ENCODE data around the gene ATG4C. TPM values are rescaled to one million over a fixed set of nuclear protein-coding genes. Genes with fewer than 3 reads are reported as not detected.

The ATG4C gene
- polyA plus RNA-seq, 1 donor, result 7.9 TPM

GRCh38 chr1:62840555-62840954, 56.6 kb downstream of the ATG4C start:
- DNase-seq (ENCODE audit: low read depth), result no peak

DNA sequence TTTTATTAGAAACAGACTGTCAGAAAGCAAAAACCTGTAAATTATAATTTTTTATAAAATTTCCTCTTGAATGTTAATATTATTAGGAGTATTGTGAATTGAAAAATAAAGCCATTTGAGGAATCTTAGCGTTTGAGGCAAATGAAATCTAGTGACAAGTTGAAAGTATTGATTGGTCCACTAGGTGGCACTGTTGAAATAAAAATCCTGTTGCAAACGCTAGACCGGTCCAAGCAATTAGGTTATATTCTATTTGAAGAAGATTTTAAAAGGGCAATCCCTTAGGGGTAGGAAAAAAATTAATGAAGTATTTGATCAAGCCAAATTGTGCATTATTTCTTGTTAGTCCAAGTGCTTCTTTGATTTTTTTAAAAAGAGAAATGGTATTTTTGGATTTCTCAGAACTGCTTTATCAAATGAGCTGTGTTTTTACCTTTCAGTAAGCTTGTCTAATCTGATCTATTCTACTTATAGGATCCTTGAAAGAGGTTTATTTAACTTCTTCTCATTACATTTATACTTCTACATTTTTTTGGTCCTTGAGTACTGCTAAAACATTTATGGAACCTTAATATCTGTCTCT, 57.7 kb downstream of the ATG4C start:
- peak; percentile 50 for DNase-seq (ENCODE audit: low read depth)

GRCh38 chr1:62844030-62844429, 60.1 kb downstream of the ATG4C start:
- DNase-seq (ENCODE audit: low read depth), result no peak

DNA sequence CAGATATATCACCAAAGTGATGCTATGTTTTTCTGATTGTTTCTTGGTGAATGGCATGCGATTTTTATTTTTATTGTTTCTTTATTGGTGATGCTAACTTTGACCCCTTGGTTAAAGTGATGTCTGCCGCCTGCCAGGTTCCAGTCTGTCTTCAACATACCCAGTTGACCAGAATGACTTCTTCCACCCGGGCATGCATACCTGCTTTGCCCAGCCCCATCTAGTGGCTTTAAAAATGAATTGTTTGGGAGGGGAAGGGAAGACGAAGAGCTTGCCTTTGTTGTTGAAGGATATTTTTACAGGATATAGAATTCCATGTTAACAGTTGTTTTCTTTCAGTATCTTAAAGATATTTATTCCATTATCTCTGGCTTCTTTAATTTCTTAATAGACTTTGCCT, 65.1 kb downstream of the ATG4C start:
- DNase-seq (ENCODE audit: low read depth), result no peak

DNA sequence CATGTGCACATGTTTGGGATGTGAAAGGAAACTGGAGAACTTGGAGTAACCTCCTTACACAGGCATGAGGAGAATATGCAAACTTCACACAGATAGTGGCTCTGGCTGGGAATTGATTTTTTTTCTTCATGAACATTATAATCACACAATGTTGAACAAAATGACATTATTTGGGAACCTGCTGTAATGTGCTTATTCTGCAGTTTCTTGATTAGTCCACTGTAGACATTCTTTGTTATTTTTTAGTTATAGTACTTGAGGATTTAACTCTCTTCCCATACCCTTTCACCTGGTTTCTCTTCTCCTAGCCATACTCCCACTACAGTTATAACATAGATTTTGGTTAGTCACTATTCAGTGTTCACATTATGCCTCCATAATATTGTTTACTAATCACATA, 68.3 kb downstream of the ATG4C start:
- DNase-seq (ENCODE audit: low read depth), result no peak

DNA sequence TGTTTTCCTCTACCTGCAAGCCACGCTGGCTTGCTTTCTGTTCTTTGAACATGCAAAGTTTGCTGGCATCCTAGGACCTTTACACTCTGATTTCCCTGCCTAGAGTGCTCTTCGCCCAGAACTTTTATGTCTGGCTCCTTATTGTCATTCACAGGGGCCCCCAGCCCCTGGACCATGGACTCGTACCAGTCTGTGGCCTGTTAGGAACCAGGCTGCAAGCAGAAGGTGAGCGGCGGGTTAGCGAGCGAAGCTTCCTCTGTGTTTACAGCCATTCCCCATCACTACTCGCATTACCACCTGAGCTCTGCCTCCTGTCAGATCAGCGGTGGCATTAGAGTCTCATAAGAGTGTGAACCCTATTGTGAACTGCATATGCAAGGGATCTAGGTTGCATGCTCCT, 73.0 kb downstream of the ATG4C start:
- DNase-seq (ENCODE audit: low read depth), result no peak

DNA sequence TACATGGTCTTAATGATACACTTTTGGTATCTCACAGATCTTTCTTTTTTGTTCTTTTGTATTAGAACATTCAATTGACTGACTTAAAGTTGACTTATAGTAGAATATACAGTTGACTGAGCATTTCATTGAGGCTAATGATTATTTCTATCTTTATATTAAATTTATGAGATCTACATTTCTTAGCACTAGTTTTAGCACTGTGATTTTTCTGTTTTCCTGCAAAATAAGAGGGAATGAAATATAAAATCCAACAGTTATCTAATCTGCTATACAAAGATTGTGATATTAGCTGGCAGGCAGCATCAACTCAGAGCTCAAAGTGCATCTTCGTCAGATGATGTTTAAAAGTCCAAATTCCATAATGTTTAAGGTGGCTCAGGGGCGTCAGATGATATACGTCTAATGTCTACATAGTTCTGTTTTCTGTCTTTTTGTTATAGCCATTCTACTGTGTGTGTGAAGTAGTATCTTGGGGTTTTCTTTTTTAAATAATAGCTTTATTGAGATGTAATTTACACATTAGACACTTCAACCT, 85.4 kb downstream of the ATG4C start:
- no peak for DNase-seq (ENCODE audit: low read depth)

DNA sequence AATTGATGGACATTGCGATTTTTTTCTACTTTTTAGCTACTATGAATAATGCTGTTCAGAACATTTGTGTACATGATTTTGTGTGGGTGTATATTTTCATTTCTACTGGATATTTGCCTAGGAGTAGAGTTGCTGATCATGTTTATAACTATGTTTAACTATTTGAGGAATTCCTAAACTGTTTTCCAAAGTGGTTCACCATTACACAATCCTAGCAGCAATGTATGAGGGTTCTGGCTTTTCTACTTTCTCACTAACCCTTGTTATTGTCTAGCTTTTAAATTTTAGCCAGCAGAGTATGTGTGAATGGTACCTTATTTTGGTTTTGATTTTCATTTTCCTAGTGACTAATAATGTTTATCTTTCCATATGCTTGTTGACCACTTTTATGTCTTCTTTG, 86.2 kb downstream of the ATG4C start:
- DNase-seq (ENCODE audit: low read depth), result no peak

DNA sequence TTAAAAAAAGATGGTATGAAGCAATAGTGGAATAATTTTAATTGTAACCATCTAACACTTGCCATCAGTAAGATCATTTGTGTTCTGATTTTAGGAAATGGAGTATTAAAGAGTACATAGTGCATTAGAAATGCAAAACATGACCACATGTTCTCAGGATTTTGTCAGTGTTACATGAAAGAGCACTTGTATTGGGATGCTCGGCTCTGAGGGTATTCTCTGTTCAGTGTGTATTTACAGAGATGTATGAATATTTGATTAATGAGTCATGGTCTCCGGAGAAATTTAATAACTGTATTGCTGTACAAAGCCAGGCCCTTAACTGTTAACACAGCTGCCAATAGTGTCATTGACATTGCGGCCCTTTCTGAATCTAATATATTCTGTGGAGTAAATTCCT, 91.7 kb downstream of the ATG4C start:
- no peak for DNase-seq (ENCODE audit: low read depth)

GRCh38 chr1:62876535-62876934, 92.6 kb downstream of the ATG4C start:
- no peak for DNase-seq (ENCODE audit: low read depth)

DNA sequence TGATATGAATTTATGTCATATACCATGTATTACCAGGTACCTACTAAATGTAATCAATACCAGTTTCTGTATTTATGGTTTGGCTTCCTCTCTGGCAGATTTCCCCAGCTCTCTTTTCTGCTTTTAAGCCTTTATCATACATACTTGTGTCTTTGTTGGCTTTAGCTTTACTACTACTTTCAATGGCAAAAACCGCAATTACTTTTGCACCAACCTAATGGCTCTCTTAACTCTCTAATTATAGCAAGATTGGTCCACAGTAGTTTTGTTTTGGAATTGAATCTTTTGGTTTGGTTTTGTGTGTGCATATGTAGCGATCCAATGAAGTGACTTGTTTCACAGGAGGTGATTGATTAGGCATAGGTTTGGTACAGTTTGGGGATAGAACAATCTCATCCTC, 93.6 kb downstream of the ATG4C start:
- no peak for DNase-seq (ENCODE audit: low read depth)

DNA sequence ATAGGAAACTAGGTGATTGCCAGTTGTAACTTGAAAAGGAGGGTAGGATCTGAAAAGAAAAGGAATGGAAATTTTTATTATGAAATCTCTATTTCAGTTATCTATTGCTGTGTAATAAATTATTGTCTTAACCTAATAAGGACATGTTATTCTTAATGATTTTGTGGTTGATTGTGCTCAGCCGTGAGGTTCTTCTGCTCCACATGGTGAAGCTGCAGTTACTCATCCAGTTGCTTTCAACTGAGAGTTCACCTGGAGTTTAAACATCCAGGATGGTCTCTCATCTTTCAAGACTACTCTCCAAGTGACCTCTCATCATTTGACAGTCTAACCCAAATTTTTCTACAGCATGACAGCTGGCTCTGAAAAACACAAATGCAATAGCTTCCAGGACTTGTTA, 96.0 kb downstream of the ATG4C start:
- DNase-seq (ENCODE audit: low read depth), result no peak

DNA sequence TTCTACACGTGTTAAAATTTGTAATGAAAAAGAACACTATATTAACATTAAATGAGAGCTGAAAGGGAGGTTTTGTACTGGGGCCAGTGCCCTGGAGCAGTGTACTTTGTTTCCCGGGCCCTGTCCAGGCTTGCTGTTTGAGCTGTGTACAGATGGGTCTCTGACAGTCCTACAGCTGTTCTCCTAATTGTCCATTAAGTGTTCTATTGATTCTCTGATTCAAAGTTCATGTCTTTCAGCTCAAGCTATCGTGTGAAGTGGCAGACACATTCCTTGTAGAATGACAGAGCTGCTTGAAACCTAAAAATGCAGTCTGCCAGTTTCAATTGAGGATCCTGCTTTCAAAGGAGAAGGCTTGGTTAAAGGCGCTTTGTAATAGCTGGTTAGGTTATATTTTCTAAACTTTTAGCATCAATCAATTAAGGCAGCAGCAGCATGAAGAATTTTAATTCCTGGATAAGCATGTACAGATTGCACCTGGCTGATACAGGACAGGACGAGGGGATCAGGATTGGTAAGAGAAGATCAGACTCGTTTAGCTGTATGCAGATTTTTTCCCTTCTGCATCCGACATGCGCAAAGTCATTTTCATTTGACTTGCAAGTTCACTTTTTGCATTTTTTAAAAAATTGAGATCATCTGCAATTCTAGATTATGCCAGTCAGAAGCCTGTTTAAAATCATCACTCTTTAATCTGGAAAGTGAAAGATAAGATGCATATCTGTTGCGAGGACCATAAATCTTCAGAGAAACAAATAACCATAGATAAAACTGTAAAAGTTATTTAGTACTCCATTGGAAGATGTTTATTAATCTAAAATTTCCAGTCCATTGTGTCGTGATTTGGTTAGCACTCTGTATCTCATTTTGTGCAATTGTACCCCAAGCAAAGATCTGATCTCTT, 98.5 kb downstream of the ATG4C start:
- no peak for DNase-seq (ENCODE audit: low read depth)

DNA sequence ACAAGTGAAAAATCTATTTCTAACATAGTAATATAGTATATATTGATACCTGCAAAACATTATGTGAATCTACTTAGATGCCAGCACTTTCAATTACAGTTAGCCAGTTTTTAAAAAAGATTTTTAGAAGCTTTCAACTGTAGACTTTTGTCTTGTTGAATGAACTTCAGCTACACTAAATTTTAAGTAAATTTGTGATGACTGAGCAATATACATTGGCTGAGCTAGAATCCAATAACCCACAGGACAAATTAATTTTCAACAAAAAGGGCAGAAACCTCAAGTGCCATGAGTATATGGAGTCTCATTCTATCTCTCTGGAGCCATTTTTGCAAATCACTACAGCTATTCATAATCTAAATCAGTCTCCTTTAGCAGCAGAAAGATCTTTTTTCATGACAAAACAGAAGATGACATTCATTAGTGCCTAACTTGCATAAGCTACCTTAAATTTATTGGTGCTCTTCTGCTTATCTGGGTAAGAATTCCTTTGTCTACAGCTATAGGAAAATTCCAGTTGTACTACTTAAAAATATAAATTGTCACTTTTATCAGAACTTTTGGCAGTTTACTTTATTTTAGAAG, 100.3 kb downstream of the ATG4C start:
- DNase-seq (ENCODE audit: low read depth), result no peak

- DNase-seq (ENCODE audit: low read depth), result no peak
These were observed 104.0 kb downstream of the ATG4C start for GRCh38 chr1:62887799-62888507.

DNA sequence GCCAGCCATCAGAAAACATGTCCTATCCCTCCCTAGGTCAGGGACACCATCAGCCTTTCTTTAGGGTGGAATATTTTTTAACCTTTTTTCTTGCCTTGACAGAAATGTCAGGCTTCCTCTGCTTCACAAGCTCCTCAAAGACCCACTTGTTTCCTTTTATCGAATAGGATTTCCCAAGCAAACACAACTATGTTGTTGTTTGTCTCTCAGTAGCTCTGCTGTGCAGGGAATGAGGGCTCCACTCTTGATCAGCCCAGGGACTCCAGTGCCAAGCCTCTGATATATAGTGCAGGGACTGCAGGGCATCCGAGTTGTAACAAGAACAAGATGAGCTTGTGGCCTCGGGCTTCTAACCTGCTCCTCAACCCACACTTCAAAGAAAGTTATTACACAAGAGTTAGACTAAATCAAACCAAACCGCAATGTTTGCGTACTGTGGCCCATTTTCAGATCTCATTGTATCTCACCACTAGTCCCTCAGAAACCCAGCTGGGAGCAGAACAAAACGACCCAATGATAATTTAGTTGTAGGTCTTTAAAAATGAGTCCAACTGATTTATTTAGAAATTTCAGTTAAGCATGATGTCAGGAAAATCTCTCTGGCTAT, 108.1 kb downstream of the ATG4C start:
- no peak for DNase-seq (ENCODE audit: low read depth)

DNA sequence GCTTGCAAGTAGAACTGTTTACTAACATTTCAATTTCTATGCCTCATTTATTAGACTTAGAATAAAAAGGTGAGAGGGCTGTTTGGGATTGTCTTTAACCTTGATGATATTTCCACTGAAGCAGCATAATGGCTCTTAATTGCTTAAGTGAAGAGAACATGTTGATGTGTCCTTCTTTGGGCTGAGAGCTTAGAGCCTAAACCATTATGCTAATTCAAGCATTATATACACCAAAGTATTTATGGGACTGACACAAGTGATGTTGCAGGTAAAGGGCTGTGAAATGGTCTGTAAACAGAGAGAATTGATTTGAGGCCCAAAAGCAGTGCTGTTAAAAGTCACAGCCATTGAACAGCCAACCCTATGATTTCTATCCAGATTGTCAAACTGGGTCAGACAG, 113.9 kb downstream of the ATG4C start:
- DNase-seq (ENCODE audit: low read depth), result no peak

- DNase-seq (ENCODE audit: low read depth), result no peak
These were observed 116.6 kb downstream of the ATG4C start for GRCh38 chr1:62900566-62900965.

GRCh38 chr1:62901650-62902049, 117.7 kb downstream of the ATG4C start:
- no peak for DNase-seq (ENCODE audit: low read depth)

DNA sequence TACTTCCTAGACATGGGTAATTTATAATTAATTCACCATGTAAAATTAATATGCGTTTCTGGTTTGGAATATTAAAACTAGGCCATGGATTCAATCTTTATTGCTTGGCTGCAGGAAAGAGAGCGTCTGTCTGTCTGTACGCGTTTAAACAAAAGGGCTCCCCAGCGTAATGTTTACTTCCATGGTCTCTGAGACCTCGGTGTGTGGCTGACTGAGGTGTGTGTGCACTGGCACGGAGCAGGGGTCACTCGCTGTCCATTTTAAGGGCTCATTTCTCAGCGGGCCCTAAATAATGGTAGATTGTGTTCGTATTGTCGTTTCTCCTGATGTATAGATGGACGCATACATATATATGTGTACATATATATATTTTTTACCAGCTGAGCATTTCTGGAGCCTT, 119.6 kb downstream of the ATG4C start:
- DNase-seq (ENCODE audit: low read depth), result no peak

DNA sequence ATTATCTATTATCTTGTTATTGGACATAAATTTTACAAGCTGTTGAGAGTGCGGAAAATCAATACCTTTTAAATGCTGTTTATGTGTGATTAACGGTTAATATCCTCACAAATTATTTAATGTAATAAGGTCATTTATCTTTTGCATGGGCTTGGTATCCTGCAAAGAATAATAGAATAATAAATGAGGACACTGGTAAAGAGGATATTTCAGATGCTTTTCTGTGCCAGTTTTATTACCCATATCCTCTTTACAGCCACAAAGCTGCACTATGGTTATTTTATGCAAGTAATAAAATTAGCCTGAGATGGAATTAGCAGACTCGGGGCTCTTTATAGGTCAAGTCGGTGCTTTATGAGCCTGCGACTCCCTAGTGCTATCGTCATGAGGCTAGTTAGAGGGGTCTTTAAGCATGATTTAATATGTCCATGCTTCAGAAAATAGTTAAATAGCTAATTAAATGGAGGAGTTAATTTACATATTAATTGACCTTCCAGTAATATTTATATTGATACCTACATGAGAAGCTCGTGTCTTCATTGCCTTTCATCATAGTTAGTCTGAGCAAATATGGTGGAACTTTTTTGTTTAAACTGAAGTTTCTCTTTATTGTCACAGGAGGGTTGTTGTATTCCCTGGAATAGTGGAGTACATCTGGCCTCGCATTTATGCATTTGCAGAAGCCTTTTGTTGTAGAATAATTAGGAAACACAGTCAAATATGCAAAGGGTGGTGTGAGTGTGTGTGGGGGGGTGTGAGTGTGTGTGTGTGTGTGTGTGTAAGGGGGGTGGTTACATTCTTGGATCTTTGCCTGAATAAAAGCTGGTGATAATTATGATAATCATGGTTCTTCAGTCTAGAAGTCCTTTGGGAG, 120.3 kb downstream of the ATG4C start:
- no peak for DNase-seq (ENCODE audit: low read depth)
